ENCODE results near the gene BORCS5. TPM values are rescaled to one million over a fixed set of nuclear protein-coding genes. Genes with fewer than 3 reads are reported as not detected.

BORCS5 gene
- total RNA-seq, 1 donor from 2014 or later, result 12.7 TPM

GRCh38 chr12:12518919-12519318 lies 162.0 kb downstream of the BORCS5 start:
- Histone ChIP-seq H3K27me3 (ENCODE audit: control insufficient read depth, insufficient read depth, low read length) (no peaks in the 10 kb centered on the region), H3K4me3 (ENCODE audit: low read depth, low read length) (no peak overlapping the region), H3K36me3 (ENCODE audit: control insufficient read depth, insufficient read depth, low read length) (no peaks in the 10 kb centered on the region)
- TF ChIP-seq CTCF (IDR thresholded peaks at IDR 0.05; ENCODE audit: insufficient read depth, low read length, poor library complexity, severe bottlenecking), result no peak
- DNase-seq (ENCODE audit: low read depth), result no peak

Other genes with a start within 250 kb of the BORCS5 start
- 15.2 and 20.3 TPM in 2 replicates for gene LRP6, start 90.0 kb upstream of the BORCS5 start, total RNA-seq
- gene MANSC1, start 6.8 kb upstream of the BORCS5 start, total RNA-seq, result 5.4 and 5.8 TPM in 2 replicates
- 22.7 and 24.5 TPM in 2 replicates for gene DUSP16, start 205.8 kb downstream of the BORCS5 start, total RNA-seq